SKM-1 (cell line): Measurements from ENCODE around the gene EFTUD2.

Experiments
- DNase-seq: peaks from one replicate; lab custom pipeline; 2025; ENCODE audit not compliant: unreplicated experiment; lab: John Stamatoyannopoulos, UW

Gene EFTUD2

GRCh38 chr17:44911133-44912001 is 12.1 kb upstream of the EFTUD2 start:
- no peak for DNase-seq

GRCh38 chr17:44910231-44911106 is 11.2 kb upstream of the EFTUD2 start:
- no peak for DNase-seq

DNA sequence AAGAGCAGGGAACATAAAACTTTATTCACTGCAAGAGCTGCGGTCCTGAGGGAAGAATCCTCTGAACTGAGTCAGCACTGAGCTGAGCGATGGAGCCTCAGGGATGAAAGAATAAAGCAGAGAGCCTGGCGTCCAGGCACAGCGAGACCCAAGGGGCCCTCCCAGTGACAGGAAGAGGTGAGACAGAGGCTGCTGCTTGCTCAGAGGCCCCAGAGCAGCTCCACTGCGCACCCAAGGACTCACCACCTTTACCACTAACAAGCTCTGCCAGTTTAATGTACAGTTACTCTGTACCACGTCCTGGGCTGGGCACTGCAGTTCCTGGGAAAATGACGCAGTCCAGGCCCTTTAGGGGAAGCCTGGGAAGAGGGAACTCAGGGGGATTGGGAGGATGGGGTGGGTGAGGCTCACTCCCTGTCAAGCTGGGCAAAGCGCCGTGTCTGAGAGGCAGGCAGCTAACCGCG is 10.5 kb upstream of the EFTUD2 start:
- no peak for DNase-seq

DNA sequence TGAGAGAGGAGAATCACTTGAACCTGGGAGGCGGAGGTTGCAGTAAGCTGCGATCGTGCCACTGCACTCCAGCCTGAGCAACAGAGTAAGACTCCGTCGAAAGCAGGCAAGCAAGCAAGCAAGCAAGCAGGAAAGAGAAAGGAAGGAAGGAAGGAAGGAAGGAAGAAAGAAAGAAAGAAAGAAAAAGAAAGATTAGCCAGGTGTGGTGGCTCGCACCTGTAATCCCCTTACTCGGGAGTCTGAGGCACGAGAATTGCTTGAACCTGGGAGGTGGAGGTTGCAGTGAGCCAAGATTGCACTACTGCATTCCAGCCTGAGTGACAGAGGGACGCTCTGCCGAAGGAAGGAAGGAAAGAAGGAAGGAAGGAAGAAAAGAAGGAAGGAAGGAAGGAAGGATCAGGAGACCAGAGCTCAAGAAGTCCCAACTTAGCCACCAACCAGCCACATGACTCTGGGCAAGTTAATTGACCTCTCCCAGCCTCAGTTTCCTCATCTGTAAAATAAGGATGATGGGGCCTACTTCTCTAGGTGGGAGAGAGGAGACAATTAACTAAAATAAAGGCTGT is 9.6 kb upstream of the EFTUD2 start:
- DNase-seq: no peak

DNA sequence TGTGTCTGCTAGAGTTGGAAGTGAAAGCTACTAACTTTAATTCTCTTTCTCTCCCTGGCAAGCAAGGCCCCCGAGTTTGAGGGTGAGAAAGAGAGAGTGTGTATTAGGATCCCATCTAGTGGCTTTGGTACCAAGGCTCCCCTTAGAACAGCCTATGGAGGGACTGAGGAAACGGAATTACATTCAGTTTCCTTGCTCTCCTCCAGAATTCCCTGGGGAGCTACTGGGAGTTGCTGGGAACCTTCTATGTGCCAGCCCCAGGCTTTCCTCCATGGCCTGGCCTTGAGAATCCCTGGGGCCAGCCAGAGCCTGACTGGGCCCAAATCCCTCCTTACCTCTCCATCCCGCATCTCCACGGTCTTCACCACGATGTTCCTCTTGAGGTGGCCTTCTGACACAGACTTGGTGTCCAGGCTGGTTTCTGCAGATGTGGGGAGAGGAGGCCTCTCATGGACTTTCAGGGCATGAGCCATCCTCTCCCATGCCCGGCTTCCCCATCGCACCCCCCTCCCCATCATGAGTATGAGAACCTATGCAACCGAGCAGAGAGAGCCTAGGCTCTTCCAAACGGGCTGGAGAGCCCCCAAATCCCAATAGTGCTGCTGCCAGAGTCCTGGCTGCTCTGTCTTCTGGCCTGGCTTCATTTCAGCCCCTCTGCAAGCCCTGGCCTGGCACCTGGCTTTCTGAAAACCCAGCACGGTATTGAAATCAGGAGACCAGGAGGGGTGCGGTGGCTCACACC is 8.7 kb upstream of the EFTUD2 start:
- DNase-seq: no peak

DNA sequence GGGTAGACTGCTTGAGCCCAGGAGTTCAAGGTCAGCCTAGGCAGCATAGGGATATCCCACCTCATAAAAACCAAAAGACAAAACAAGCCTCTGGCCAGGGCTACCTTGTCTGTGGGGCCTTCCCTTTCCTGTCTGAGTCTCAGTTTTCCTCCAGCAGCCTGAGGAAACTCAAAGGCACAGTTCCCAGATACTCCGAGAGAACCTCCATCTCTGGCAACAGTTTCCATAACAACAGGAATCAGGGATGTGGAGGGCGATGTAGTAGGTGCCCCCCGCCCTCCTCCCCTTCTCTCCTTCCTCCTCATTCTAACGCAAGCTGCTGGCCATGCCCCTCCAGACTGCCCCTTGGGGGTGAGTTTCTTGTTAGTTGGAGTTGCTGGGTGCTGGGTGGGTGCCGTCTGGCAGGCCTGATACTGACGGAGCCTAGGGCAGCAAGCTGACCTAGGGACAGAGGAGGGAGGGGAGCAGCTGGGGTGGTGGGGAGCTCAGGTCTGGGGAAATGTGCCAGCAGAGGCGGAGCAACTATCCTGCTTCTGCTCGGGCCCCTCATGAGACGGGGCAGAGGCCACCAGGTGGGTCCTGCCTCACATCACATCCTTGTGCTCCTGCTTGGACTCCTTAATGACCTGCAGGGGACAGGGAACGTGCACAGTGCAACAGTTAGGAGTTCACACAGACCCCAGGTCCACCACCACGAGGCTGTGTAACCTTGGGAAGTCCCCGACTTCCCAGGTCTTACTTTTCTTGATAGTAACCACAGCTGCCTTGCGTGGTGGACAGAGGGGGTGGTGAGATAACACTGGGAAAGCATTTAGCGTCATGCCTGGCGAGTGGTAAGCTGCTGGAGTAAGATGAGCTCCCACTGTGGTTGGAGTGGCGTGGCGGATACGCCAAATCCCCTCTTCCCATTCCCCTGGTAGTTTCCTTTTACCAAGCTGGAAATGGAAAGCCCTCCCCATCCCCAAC is 7.8 kb upstream of the EFTUD2 start:
- no peak for DNase-seq

DNA sequence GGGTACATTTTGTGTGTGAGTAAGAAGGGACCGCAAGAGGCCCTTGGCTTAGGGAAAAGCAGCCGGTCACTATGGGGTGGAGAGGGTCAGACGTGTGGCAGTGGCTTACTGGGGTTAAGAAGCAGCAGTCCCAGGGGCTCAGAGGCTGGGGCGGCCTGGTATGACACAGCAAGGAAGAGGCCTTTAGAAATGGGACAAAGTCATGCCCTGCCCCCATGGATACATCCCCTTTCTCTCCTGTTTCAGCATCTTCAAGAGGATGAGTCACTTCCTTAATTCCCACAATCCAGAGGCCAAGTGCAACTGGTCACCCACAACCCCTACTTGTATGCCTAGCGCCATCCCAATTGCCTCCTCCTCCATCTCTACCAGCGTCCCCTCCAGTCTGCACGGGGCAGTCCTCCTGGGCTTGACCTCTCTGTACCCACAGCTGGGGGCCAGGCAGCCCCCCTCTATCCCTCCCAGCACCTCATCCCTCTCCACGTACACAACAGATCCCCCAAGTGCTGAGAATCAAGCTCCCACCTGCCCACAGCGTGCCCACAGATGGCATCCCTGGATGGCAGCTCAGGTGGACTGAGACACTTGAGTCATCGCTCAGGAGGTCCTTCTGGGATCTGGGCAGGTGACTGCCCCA is 6.9 kb upstream of the EFTUD2 start:
- peak; percentile 57 for DNase-seq

- no peak for DNase-seq
These were observed 6.1 kb upstream of the EFTUD2 start for GRCh38 chr17:44905006-44906000.

- DNase-seq: no peak
These were observed 5.0 kb upstream of the EFTUD2 start for GRCh38 chr17:44904001-44904984.

- no peak for DNase-seq
These were observed 3.9 kb upstream of the EFTUD2 start for GRCh38 chr17:44903012-44903685.

- DNase-seq: no peak
These were observed 3.0 kb upstream of the EFTUD2 start for GRCh38 chr17:44902135-44902760.

DNA sequence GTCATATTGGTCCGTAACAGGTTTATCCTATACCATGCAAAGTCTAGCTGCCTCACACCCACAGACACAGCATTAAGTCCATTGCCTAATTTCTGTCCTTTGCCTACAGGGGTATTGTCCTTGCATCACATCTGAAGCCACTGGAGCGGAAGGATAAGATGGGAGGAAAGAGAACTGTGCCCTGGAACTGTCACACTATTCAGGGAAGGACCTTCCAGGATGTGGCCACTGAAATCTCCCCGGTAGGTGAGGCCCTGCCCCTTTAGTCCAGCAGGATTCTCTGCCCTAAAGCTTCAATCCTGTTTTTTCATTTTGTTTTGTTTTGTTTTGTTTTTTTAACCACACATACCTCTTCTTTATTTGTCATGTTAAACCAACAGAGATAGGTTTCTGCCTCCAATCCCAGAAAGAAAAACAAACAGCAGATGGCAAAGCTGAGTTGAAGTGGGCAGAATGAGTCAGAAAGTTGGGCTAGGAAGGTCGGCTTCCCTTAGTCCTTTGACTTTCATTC is 2.2 kb upstream of the EFTUD2 start:
- peak; percentile 54 for DNase-seq

DNA sequence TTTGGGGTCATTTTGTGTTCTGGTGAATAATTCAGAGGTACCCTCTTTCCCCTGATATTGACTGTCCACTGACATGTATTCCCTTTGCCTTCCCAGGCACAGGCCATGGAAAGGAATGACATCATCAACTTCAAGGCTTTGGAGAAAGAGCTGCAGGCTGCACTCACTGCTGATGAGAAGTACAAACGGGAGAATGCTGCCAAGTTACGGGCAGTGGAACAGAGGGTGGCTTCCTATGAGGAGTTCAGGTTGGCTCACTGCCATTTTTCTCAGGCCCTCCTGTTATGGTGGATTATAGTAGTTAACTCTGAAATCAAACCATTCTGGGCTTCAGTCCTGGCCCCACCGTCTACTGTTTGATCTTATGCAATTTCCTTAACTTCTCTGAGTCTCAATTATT is 1.6 kb upstream of the EFTUD2 start:
- DNase-seq: no peak

- DNase-seq: peak; percentile 43
These were observed 524 bp downstream of the EFTUD2 start for GRCh38 chr17:44898768-44899073.

DNA sequence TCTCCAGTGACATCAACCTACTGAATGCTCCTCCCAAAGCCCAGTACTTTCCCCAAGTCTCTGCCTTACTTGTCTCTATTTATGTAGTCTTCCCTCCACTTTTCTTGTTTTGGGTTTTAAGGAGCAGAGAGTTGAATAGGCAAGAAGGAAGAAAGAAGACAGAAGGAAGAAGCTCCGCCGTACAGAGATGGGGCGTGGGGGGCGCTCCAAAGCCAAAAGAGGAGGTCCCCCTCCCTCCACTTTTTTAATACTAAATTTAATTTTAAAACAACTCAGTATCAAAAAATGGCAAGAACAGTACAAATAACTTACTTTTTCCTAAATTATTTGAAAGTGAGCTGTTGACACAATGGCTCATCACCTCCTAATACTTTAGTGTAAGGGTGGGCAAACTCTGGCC is 4.6 kb downstream of the EFTUD2 start:
- DNase-seq: no peak

- DNase-seq: no peak
These were observed 7.0 kb downstream of the EFTUD2 start for GRCh38 chr17:44892250-44892649.
